HuH-7.5 (cell line): Measurements from ENCODE around the gene CCDC18.
"Not testable (repeated sequence)": the region's sequence is repeated elsewhere in the genome, so short reads cannot be mapped to it uniquely, and the experiment has no call there.

ENCODE experiments used
- DNase-seq: peaks from one replicate; pipeline ENCODE4 v3.0.0; 2011; ENCODE audit warnings: low spot score

CCDC18 gene

DNA sequence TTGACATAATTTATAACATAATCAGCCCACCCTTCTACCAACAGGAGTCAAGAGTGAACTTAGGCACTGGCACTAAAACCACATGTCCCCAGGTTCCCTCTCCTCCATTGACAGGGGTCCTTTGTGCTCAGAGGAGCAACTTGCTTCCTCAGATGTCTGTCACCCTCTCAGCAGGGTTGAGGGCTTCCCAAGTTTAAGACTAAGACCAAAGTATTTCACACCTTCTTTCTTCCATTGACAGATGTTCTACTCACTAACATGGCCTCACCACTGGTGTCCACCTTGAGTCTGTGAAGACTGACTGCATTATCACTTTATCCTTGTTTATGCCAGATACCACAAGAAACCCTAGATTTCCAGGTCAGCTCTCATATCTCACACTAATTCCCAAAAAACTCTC lies 56.5 kb downstream of the CCDC18 start:
- DNase-seq = no peak

DNA sequence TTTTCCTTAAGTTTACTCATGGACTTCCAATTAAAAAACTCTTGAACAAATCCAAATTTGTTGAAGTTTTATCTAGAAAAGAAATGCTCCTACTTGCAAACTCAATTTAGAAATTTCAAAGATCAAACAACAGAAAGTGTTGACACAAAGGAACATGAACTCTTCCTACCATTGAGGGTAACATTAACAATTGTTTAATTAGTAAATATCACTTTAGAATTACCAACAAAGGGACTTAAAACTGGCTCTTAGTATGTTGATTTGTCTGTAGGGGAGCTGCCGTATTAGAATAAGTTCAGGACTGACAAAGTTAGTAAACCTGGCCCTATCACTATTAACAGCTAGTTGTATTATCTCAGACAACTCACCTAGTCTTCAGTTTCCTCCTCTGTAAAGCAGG lies 57.9 kb downstream of the CCDC18 start:
- no peak for DNase-seq

DNA sequence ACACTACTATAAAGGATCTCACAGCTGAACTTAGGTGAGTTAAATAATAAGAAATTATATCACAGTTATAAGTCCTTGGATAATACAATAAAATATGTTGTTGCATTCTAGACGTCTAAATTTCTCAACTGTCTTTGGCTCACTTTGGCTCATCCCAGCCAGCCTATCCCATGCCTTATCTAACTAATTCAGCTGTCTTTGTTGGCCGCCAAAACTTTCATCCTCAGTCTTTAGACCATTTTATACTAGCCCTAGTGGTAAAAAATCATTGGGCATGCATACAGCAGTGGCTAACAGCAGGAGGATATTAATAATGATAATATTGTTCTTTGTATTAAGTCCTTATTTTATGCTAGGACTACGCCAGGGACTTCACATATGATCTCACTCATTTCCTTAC lies 59.3 kb downstream of the CCDC18 start:
- DNase-seq = no peak

DNA sequence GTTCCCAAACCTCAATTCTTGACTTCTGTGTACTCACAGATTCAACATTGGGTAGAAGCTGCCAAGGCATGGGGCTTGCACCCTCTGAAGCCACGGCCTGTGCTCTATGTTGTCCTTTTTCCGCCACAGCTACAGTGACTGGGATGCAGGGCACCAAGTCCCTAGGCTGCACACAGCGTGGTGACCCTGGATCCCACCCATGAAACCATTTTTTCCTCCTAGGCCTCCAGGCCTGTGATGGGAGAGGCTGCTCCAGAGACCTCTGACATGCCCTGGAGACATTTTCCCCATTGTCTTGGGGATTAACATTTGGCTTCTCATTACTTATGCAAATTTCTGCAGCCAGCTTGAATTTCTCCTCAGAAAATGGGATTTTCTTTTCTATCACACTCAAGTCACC lies 62.7 kb downstream of the CCDC18 start:
- not testable (repeated sequence) for DNase-seq

DNA sequence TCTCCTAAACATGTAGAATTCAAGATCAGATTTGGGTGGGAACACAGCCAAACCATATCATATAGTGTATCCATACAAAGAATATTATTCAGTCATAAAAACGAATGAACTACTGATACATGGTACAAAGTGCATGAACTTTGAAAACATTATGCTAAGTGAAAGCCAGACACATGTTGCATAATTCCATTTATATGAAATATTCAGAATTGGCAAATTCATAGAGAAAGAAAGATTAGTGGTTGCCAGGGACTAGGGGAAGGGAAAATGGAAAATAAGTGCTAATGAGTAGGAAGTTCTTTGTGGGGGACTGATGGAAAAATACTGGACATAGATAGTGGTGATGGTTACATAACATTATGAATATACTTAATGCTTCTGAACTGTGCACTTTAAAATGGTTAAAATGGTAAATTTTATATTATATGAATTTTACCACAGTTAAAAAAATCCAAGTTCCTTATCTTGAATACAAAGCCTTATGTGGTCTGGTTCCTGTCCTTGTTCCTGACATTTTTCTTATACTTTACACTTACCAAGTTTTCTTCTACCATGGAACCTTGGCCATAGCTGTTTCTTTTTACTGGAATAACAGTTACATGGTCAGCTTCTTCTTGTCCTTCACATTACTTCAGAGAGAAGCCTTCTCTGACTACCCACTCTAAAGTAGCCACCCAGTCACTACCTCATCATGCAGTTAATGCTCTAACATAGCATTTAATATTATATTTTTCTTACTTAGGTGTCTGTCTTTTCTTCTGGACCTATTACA lies 64.0 kb downstream of the CCDC18 start:
- DNase-seq = no peak

DNA sequence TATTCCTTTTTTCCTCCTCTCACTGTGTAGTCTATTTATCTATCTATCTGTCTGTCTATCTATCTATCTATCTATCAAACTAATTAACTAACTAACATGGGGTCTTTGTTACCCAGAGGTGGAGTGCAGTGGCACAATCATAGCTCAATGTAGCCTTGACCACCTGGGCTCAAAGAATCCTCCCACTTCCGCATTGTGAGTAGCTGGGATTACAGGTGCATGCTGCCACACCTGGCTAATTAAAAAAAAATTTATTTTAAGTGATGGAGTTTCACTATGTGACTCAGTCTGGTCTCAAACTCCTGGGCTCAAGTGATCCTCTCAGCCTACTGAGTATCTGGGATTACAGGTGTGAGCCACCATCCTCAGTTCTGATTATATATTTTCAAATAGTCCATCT lies 71.4 kb downstream of the CCDC18 start:
- DNase-seq = no peak

DNA sequence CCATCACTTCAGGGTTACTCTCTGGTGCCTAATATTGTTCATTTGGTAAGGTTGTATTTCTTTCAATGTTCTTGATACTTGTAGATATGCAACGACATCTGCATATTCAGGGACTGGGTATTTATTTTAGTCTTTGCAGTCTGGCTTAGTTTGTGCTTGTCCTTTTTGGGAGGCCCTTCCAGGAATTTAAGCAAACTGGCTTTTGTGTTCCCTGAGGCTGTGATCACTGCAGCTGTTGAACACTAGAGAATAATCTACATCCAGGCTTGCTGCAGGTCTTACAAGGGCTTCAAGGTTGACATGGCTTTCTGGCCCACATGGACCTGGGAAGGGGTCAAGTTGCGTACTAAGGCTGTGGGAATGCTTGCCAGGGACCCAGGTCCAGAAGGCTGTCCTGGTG lies 72.1 kb downstream of the CCDC18 start:
- DNase-seq = no peak

DNA sequence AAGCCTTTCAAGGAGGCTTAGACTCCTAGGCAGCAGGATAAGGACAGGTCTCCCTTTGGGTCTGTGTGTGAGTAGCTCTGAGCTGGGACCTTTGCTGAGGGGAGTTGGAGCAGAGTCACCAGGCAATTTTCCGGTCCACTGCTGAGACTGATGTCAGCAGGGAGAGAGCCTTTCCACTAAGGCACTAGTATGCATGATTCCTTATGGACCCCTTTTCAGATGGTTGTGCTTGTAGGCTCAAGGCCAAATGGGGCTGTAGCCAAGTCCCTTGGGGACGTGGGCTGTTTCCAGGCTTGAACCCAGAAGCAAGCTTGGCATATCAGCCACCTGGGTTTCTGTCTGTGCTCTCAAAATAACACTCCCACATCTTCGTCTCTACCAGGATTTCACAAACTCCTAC lies 73.0 kb downstream of the CCDC18 start:
- DNase-seq = no peak

DNA sequence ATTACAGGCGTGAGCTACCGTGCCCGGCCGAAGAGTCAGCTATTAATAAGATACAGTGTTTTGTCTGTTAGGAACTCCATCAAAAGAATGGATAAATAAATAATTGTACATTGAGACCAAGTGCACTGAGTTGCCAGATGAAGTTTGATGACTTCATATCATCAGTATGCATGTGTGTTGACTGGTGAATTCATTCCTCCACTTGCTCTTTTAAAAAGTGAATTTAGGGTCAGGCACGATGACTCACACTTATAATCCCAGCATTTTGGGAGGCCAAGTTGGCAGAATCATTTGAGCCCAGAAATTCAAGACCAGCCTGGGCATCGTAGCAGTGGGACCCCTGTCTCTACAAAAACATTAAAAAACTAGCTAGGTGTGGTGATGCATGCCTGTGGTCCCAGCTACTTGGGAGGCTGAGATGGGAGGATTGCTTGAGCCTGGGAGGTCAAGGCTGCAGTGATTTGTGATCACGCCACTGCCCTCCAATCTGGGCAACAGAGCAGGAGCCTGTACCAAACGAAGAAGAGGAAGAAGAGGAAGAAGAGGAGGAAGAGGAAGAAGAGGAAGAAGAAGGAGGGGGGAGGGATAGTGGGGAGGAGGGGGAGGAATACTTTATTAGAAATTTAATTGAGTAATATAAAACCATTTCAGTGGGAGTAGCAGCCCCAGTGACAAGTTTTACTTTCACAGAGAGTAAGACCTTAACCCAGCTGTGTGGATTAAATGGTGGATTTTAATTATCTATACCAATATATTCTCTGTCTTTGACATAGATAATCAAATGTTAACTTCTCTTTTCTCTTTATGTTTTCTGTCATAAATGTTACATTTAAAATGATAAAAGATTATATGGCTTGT lies 74.9 kb downstream of the CCDC18 start:
- no peak for DNase-seq

DNA sequence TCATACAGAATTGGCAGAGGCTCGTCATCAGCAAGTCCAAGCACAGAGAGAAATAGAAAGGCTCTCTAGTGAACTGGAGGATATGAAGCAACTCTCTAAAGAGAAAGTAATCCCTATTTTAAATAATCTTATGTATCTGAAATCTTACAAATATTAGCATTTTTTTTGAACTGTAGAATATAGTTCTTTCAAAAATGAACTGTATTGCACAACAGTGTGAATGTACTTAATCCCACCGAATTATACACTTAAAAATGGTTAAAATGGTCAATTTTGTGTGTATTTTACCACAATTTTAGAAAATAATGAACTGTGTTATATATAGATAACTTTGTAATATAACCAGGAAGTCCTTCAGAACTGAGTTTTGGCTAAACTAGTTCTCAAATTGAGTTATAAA lies 75.9 kb downstream of the CCDC18 start:
- DNase-seq = no peak

DNA sequence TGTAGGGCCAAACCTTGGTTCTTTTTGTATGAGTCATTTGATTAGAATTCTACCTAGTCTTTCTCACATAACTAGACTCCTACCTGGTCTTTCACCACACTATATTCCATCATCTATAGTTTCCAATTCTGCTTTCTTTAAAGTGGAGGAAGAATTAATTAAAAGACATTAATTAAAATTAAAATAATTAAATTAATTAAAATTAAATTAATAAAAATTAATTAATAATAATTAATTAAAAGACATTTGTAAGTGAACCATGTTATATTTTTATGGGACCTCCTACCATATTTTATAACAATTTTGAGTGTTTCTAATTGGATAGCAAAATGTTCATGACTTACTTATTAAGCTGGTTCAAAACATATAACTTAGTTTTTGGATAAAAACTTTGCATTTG lies 77.4 kb downstream of the CCDC18 start:
- no peak for DNase-seq

DNA sequence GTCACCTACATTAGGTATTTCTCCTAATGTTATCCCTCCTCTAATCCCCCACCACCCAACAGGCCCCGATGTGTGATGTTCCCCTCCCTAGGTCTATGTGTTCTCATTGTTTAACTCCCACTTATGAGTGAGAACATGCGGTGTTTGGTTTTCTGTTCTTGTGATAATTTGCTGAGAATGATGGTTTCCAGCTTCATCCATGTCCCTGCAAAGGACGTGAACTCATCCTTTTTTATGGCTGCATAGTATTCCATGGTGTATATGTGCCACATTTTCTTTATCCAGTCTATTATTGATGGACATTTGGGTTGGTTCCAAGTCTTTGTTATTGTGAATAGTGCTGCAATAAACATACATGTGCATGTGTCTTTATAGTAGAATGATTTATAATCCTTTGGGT lies 80.2 kb downstream of the CCDC18 start:
- DNase-seq = not testable (repeated sequence)

DNA sequence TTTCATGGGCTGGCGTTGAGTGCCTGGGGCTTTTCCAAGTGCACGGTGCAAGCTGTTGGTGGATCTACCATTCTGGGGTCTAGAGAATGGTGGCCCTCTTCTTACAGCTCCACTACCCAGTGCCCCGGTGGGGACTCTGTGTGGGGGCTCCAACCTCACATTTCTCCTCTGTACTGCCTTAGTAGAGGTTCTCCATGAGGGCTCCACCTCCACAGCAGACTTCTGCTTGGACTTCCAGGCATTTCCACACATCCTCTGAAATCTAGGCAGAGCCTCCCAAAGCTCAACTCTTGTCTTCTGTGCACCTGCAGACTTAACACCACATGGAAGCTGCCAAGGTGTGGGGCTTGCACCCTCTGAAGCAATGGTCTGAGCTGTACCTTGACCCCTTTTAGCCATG lies 82.1 kb downstream of the CCDC18 start:
- no peak for DNase-seq

DNA sequence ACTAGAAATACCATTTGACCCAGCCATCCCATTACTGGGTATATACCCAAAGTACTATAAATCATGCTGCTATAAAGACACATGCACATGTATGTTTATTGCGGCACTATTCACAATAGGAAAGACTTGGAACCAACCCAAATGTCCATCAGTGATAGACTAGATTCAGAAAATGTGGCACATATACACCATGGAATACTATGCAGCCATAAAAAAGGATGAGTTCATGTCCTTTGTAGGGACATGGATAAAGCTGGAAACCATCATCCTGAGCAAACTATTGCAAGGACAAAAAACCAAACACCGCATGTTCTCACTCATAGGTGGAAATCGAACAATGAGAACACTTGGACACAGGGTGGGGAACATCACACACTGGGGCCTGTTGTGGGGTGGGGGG lies 88.4 kb downstream of the CCDC18 start:
- DNase-seq = not testable (repeated sequence)

DNA sequence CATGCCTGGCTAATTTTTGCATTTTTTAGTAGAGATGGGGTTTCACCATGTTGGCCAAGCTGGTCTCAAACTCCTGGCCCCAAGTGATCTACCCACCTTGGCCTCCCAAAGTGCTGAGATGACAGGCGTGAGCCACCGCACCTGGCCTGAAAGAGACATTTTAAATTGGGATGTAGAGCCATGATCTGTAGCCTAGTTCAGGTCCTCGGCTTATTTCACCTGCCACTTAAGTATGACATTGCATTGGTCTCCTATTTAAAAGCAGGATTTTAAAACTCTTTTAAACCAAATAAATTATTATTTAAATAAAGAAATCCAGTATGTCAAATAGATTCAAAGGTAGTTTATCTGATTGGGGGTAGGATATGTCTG lies 94.7 kb downstream of the CCDC18 start:
- not testable (repeated sequence) for DNase-seq

DNA sequence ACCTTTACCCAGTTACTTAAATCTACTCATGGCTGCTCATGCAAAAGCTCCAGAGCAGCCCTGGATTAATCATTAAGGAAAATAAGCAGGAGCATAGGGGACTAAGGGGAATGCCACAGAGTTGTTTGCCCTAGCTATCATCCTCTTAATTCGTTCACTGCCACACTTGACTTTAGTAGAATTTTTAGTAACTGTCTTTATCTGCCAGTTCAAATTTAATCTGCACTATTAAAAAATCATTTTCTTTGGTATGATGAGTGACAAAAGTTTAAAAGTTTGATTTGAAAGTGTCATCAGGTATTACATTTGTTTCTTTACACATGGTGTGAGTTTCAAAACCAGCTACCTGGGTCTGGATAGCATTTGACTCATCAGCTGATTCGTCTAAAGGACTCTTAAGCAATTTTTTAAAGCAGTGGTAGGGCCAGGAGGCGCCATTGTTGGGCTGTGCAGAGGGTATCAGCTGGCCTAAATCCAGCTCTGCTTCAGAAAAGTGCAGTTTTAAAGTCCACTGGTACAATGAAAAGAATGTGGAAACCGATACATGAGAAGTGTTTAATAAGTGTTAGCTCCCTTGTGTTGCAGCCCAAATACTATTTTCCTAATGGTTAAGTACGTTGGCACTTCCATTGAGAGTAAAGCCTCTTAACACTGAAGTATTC lies 95.2 kb downstream of the CCDC18 start:
- DNase-seq = peak; percentile 26

DNA sequence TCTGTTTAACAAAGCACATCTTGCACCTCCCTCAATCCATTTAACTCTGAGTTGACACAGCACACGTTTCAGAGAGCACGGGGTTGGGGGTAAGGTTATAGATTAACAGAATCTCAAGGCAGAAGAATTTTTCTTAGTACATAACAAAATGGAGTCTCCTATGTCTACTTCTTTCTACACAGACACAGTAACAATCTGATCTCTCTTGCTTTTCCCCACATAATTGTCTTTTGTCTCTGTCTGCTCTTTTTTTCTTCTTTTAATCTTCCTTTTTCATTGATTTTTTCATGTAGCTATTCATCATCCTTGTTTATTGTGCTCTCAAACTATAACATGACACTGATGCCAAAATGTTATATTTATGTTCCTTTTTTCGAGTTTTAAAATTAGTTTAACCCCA lies 97.0 kb downstream of the CCDC18 start:
- not testable (repeated sequence) for DNase-seq

DNA sequence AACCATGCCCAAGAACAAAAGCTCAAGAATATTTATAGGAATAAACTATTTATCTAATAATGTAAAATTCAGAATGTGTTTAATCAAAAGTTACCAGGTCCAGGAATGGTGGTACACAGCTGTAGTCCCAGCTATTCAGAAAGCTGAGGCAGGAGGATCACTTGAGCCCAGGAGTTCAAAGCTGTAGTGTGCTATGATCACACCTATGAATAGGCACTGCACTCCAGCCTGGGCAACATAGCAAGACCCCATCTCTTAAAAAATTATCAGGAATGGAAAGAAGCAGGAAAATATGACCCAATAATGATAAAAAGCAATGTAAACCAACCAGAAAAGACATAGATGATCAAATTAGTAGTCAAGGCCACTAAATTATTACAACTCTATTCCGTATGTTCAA lies 103.0 kb downstream of the CCDC18 start:
- DNase-seq = no peak

DNA sequence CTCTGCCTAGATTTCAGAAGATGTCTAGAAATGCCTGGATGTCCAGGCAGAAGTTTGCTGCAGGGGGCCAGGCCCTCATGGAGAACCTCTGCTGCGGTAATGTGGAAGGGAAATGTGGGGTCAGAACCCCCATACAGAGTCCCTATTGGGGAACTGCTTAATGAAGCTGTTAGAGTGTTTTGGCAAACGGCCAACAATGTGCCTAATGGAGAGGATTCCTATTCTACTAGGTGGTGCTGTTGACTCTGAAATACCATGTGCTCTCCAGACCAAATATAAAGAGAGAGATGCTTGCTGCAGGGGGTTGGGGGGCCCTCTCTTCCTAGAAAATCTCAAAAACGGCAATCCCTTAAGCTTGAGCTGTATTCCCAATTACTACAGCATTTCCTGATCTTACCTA lies 108.0 kb downstream of the CCDC18 start:
- no peak for DNase-seq

DNA sequence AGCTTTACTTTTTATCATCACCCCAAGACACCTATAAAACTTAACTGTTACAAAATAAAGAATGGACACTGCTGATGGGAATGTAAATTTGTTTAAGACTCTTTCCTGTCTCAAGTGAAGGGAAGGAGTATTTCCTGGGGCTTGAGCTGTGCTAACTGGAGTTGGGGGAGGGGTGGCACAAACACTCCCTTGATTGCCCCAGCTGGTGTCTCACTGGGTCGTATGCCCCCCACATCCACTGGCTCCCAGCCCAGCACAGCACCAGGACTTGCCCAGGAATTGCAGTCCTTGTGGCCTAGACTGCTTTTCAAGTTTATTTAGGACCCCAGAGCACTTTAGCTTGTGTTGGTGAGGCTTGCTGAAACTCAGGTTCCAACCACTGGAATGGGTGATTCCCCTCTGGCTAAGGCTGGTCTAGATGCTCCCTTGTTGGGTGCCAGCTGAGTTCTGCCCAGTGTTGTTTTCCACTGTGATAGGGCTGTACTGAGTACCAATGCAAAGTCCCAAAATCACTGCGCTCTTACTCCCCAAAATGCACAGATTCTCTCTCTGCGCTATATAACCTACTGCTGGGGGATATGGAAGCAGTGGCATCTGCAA lies 116.1 kb downstream of the CCDC18 start:
- DNase-seq = no peak

DNA sequence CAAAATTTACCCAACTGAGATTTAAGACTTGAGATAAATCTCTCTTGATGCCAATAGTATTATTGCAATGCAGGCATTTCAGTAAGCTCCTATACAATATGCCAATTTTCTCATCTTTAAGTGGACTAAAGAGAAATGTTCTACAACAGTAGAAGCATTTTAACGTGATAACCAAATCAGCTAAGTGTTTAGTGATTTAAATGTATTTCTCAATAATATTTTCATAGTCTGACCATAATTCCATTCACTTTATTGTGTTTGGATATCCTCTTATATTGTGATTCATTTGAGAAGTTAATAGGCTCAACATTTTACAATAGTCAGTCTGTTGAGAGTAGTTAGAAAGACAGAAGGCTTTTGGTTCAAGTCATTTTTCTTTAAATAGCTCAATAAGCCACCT lies 120.6 kb downstream of the CCDC18 start:
- no peak for DNase-seq

DNA sequence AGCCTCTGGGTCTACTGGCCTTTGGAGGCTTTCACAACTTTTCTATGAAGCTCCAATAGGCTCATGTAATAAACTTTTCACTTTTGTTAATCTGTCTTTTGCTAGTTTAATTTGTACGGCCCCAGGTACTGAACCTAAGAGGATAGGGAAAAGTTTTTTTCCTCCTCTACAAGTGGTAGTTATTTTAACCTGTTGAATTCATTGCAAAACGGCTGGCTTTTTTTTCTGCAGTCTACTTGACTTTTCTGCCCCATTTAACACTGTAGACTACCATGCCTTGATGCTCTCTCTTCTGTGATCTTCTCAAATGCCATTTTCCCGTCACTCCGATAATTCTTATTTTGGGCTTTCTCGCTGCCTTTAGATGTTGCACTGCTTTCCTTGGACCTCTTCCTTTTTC lies 121.6 kb downstream of the CCDC18 start:
- no peak for DNase-seq

DNA sequence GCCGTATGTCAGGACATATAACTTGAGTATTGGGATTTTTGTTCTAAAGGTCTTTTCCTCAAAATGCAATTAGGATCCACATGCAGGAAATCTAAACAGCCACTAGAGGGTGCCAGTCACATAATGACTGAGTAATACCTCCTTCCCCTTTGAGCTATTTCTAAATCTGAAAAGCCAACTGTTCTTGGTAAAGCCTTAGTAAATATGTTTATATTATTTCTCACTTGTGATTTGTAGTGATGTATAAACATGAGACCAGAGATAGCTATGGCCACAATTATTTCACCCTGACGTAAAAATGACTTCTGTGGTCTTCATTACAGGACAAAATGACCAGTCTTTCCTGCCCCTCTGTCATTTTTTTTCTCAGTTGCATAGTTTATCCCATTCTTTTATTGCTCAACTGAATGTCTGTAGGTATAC lies 124.2 kb downstream of the CCDC18 start:
- peak; percentile 19 for DNase-seq
